BJ (cell line): ENCODE measurements around the gene NOPCHAP1. TPM values are rescaled to one million over a fixed set of nuclear protein-coding genes. Genes with fewer than 3 reads are reported as not detected.

Experiments used
- CTCF ChIA-PET: fragments of 350-600 bp; formaldehyde crosslinking; extraction: SDS; loops from one replicate; lab custom pipeline; 2021; ENCODE audit warnings: antibody characterized with exemption, inconsistent platforms; lab: Yijun Ruan, JAX
- POLR2A ChIA-PET: fragments of 300-600 bp; sonication (Branson Sonifier 250); formaldehyde crosslinking; extraction: SDS; loops from one replicate; lab custom pipeline; 2021; ENCODE audit warnings: antibody characterized with exemption; lab: Charles Lee
- DNase-seq: peaks from one replicate; pipeline ENCODE4 v3.0.0-alpha.2; 2011; ENCODE audit warnings: low read depth
- H3K27me3 ChIP-seq: 2 replicates; pipeline ENCODE4 v1.6.0; 2011; ENCODE audit warnings: low read length; ENCODE audit not compliant: control insufficient read depth, insufficient read depth
- H3K36me3 ChIP-seq: 2 replicates; pipeline ENCODE4 v1.5.1; 2011; ENCODE audit warnings: low read length; ENCODE audit not compliant: control insufficient read depth, insufficient read depth
- H3K4me3 ChIP-seq: 2 replicates; pipeline ENCODE4 v1.5.1; 2011; ENCODE audit warnings: low read depth, mild to moderate bottlenecking, control low read depth, low read length
- CTCF ChIP-seq: IDR thresholded peaks from 2 replicates; pipeline ENCODE4 v1.5.1; 2011; ENCODE audit warnings: low read depth, mild to moderate bottlenecking, control low read depth, inconsistent platforms, low read length, moderate library complexity; ENCODE audit not compliant: insufficient read depth
- polyA plus RNA-seq: library from polyadenylated mRNA; depleted of rRNA; stranded (reverse); fragments of >200 nt; gene quantifications from 2 replicates; pipeline ENCODE4 v1.2.3, GENCODE V29; 2011; rRNA removed

The NOPCHAP1 gene
- polyA plus RNA-seq, 1 experiment: 3.8 TPM

- Histone ChIP-seq H3K36me3 (peaks cover 22% of the 10 kb centered on the region), H3K4me3 (no peak overlapping the region), H3K27me3 (no peaks in the 10 kb centered on the region)
- no peak for TF ChIP-seq CTCF
- POLR2A ChIA-PET: no interaction called here
- CTCF ChIA-PET: interaction anchor here (0.5 to 1.4 kb wide), 2 partner anchors 195 to 649 kb away, joined by 3 read pairs; no protein-coding TSS in a partner anchor
- no peak for DNase-seq
These were observed 45.0 kb downstream of the NOPCHAP1 start for GRCh38 chr12:105030820-105031807.

- ChIA-PET CTCF (interaction anchor here (1.4 kb wide), 1 partner anchor 651 kb away, joined by 3 read pairs; no protein-coding TSS in a partner anchor), POLR2A (no interaction called here)
- peaks cover 23% of the 10 kb centered on the region for H3K36me3 ChIP-seq
- H3K4me3 ChIP-seq: no peak overlapping the region
- no peak for DNase-seq
- H3K27me3 ChIP-seq: no peaks in the 10 kb centered on the region
- TF ChIP-seq CTCF: no peak
These were observed 46.7 kb downstream of the NOPCHAP1 start for GRCh38 chr12:105032703-105033357.

GRCh38 chr12:105033851-105034250 is 47.7 kb downstream of the NOPCHAP1 start:
- Histone ChIP-seq H3K36me3 (peaks cover 27% of the 10 kb centered on the region), H3K4me3 (no peak overlapping the region), H3K27me3 (no peaks in the 10 kb centered on the region)
- POLR2A ChIA-PET: no interaction called here
- no peak for TF ChIP-seq CTCF
- DNase-seq: no peak
- CTCF ChIA-PET: interaction anchor here (2.5 kb wide), 1 partner anchor 9 kb away, joined by 7 read pairs; no protein-coding TSS in a partner anchor

Other genes starting within 250 kb of the NOPCHAP1 start
- gene SLC41A2, start 28.0 kb upstream of the NOPCHAP1 start, polyA plus RNA-seq: 1.2 and 2.9 TPM in 2 replicates
- 76.1 and 129 TPM in 2 replicates for gene ALDH1L2, start 98.1 kb downstream of the NOPCHAP1 start, polyA plus RNA-seq
- 17.7 and 36.4 TPM in 2 replicates for gene WASHC4, start 121.4 kb downstream of the NOPCHAP1 start, polyA plus RNA-seq
- gene APPL2, start 249.9 kb downstream of the NOPCHAP1 start, polyA plus RNA-seq: 58.4 and 59.4 TPM in 2 replicates